AG09309 (cell line): ENCODE measurements around the gene CSNK1A1.
"Not testable (repeated sequence)": the region's sequence is repeated elsewhere in the genome, so short reads cannot be mapped to it uniquely, and the experiment has no call there.

Experiments used
- DNase-seq: peaks from one replicate; pipeline ENCODE4 v3.0.0-alpha.2; 2010; ENCODE audit warnings: low read depth
- H3K4me3 ChIP-seq: 2 replicates; pipeline ENCODE4 v1.5.1; 2011; ENCODE audit warnings: mild to moderate bottlenecking, low read depth, low read length, moderate library complexity; ENCODE audit not compliant: control insufficient read depth
- TF ChIP-seq, protein P1 (sequence below): IDR thresholded peaks from 2 replicates; pipeline ENCODE4 v1.5.1; 2011; ENCODE audit warnings: mild to moderate bottlenecking, low read depth, low read length, inconsistent platforms; ENCODE audit not compliant: insufficient read depth, control insufficient read depth; ENCODE audit errors: missing control alignments

CSNK1A1 gene

DNA sequence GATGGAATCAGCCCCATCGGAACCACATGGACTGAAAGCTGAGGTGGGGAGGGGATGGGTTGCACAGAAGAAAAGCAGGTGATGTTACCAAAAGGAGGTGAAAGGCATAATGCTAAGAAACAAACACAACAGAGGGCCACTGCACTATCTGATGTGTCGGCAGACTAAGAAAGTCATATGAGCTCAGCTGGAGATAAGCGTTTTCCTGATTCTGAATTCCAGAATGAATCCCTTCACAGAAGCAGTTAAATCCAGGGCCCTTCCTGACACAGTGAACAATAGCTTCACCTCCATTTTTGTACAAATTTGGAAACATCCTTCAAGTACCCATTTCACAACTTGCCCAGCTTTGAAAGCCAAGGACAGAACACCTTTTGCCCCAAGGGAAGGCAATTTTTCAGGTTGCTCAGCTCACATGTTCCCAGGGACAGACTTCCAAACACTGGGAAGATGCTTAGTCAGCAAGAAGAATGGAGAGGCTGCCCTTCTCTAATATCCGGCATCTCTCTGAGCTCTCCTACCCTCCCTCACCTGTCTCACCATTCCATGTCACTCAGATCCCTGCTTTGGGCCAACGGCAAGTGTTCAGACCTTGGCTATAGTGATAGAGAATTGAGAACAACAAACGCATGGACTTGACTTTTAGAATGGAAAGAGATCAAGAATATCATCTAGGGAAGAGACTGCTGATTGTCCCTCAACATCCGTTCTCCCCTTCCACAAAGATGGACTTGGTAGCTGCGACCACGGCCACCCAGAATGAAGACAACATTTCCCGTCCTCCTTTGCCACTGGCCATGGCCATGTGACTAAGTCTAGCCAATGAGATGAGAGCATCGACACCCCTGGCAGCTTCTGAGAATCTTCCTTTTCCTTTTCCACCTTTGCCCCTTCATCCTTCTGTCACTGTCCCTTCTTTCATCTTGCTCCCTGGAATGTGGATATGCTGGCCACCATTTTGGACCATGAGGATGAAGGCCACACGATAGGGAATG is 103.6 kb downstream of the CSNK1A1 start:
- no peak overlapping the region for H3K4me3 ChIP-seq
- TF ChIP-seq, protein P1, sequence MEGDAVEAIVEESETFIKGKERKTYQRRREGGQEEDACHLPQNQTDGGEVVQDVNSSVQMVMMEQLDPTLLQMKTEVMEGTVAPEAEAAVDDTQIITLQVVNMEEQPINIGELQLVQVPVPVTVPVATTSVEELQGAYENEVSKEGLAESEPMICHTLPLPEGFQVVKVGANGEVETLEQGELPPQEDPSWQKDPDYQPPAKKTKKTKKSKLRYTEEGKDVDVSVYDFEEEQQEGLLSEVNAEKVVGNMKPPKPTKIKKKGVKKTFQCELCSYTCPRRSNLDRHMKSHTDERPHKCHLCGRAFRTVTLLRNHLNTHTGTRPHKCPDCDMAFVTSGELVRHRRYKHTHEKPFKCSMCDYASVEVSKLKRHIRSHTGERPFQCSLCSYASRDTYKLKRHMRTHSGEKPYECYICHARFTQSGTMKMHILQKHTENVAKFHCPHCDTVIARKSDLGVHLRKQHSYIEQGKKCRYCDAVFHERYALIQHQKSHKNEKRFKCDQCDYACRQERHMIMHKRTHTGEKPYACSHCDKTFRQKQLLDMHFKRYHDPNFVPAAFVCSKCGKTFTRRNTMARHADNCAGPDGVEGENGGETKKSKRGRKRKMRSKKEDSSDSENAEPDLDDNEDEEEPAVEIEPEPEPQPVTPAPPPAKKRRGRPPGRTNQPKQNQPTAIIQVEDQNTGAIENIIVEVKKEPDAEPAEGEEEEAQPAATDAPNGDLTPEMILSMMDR, result no peak
- no peak for DNase-seq

DNA sequence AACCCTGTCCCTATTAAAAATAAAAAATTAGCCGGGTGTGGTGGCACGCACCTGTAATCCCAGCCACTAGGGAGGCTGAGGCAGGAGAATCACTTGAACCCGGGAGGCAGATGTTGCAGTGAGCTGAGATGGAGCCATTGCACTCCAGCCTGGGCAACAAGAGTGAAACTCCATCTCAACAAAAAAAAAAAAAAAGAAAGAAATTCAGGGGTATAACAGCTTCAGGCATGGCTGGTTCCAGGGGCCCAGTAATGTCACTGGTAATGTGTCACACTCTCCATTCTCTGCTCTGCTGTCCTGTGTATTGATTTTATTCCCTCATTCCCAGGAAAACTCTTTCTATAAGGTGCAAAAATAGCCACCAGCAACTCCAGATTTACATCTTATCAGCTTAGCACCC is 104.4 kb downstream of the CSNK1A1 start:
- DNase-seq, H3K4me3 ChIP-seq: not testable (repeated sequence)

DNA sequence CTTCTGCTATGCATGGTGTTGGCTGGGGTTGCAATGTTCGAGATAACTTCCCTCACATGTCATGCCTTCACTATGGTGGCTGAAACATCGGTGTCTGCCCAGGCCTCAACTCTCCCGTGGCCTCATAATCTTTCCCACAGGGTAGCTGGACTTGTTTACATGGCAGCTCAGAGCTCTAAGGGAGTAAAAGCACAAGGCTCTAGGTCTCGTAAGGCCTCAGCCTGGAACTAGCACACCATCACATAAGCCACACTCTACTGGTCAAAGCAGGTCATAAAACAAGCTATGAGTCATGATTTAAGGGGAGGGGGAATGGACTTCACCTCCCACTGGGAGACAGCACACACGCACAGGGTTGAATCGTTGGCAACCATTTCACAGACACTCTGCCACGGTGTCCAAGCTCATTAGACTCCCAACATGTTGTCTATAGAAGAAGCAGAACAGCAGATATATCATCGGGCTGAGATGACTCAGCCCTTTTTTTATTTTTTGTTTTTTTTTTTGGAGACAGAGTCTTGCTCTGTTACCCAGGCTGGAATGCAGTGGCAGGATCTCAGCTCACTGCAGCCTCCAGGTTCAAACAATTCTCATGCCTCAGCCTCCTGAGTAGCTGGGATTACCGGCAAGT is 105.4 kb downstream of the CSNK1A1 start:
- peak; percentile 100 for DNase-seq
- TF ChIP-seq, protein P1, result peak; percentile 3
- no peak overlapping the region for H3K4me3 ChIP-seq

DNA sequence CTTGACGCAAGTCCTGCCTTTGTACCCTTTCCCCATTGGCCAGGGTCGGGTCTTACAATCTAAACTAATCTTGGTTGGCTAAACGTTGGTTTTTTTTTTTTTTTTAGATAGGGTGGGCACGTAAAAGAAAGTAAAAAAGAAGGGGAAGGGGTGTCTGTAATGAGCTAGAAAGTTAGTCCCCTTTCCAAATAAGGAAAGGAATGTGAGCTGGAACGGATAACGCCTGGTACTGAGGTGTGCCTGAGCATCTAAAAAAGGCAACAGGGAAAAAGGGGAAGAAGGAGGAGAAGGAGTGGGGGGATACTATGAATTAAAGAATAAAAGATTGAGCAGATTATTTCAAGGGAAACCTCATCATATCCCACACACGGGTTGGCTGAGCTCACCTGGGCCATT is 105.9 kb downstream of the CSNK1A1 start:
- DNase-seq, result no peak
- H3K4me3 ChIP-seq, result no peak overlapping the region
- TF ChIP-seq, protein P1, result no peak

DNA sequence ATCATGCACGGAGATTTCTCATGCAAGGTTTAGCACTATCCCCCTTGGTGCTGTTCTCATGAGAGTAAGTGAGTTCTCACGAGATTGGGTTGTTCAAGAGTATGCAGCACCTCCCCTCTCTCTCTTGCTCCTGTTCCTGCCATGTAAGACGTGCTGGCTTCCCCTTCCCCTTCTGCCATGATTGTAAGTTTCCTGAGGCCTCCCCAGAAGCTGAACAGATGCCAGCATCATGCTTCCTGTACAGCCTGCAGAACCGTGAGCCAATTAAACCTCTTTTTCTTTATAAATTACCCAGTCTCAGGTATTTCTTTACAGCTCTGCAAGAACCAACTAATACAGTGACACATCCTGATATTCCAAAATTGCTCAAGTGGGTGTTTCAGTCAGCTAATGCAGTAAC is 106.8 kb downstream of the CSNK1A1 start:
- not testable (repeated sequence) for DNase-seq, H3K4me3 ChIP-seq

DNA sequence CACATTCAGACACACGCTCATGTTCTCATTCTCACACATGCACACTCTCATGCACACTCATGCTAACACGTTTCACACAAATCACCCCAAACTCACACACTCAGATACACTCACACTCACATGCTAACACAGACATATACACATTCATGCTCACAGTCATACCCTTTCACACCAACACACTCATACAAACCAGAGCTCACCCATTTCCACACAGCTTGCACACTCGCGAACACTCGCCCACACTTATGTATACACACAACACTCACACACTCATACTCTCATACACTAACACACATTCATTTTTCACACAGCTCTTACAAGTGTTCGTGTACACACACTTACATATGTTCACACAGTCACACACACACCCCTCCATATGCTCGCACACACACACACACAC is 108.0 kb downstream of the CSNK1A1 start:
- DNase-seq, result no peak
- TF ChIP-seq, protein P1, result no peak
- no peak overlapping the region for H3K4me3 ChIP-seq

DNA sequence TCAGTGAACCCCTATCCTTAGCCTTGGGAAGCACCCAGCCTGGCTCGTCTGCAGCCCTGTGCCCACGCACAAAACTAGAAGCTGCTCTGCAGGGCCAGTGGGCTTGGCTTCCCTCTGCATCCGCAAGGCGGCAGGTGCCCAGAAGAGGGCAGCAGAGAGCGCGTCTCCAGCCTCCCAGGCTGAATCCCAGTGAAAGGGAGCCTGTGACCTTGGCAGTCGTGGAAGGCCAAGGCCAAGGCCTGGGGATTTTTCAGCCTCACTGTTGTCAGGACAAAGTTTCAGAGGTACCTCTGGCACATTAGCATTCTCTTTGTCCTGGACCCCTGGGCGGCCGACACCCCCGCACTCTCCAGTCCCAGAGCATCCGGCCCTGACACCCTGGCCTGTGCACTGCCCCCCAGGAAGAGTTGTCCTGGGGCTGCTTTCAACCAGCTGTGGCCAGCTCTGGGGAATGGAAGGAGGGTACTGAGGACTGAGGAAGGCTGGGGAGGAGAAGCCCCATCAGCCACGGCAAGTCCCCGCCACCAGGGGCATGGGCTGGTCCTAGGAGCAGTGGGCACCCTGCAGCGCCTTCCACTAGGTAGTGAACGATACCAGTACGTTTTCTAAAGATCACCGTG is 108.6 kb downstream of the CSNK1A1 start:
- no peak for DNase-seq
- no peak overlapping the region for H3K4me3 ChIP-seq

More for the DNA sequence above, 108.6 kb downstream of the CSNK1A1 start:
- TF ChIP-seq, protein P1, result peak; percentile 98
